Activated naive CD8-positive, alpha-beta T cell treated with anti-CD3 and anti-CD28 coated beads, Interleukin-2, amount 50 U/mL, for 24 hours (primary cell): ENCODE results near the gene HOXD8.

ENCODE experiments used
- ATAC-seq: fragments of 150-1000 bp; cut with Tn5 transposase; one replicate; pipeline ENCODE4 v1.10.0; 2021
- DNase-seq: peaks from one replicate; pipeline ENCODE4 v3.0.0; 2021
- H3K27ac Mint-ChIP-seq: one replicate; pipeline ENCODE4 v1.8.0; 2021; ENCODE audit warnings: mild to moderate bottlenecking, mixed read lengths
- H3K27me3 Mint-ChIP-seq: one replicate; pipeline ENCODE4 v1.8.0; 2021; ENCODE audit warnings: mixed read lengths
- H3K36me3 Mint-ChIP-seq: one replicate; pipeline ENCODE4 v1.8.0; 2021; ENCODE audit warnings: low read depth, mixed read lengths
- H3K4me1 Mint-ChIP-seq: one replicate; pipeline ENCODE4 v1.8.0; 2021; ENCODE audit warnings: mixed read lengths
- H3K4me3 Mint-ChIP-seq: one replicate; pipeline ENCODE4 v1.8.0; 2021; ENCODE audit warnings: mild to moderate bottlenecking, moderate library complexity, mixed read lengths
- H3K9me3 Mint-ChIP-seq: one replicate; pipeline ENCODE4 v1.8.0; 2021; ENCODE audit warnings: mixed read lengths

HOXD8 gene

DNA sequence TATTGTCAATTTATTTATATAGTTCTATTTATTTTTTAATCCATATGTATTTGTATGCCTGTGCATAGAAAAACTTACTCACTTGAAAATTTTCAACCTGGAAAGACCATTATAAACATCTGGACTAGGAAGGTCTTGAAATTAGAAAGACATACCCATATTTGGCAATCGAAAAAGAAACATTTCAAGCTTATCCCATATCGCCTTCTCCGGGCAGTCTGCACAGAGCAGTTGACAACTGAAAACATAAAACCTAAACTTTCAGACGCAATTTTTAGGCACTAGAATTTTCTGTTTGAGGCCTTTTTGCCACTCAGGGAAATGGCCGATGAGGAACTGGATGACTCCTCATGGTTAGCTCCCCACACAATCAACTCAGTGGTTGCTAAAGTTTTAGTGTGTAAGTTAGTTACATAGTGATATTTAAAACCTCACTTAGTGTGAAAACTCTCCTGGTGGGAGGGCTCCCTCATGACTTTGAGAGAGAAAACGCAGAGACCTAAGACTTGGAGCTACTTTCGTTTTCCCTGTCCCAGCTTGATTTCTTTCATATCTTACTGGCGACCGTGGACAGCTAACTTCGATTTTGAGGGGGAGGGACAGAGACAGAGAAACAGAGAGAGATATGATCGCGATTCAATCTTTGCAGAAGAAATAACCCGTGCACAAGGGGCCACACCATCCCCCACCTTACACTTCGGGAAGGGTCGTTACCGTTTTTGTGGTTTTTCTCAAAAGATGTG, 33.1 kb upstream of the HOXD8 start:
- H3K36me3 Mint-ChIP-seq = no peaks in the 10 kb centered on the region
- peaks cover 86% of the 10 kb centered on the region for H3K27me3 Mint-ChIP-seq
- peaks cover 28% of the 10 kb centered on the region for H3K4me1 Mint-ChIP-seq
- no peaks in the 10 kb centered on the region for H3K9me3 Mint-ChIP-seq
- no peak overlapping the region for H3K27ac Mint-ChIP-seq
- peak overlapping the region; percentile 70 for H3K4me3 Mint-ChIP-seq
- no peak for ATAC-seq
- DNase-seq = no peak

DNA sequence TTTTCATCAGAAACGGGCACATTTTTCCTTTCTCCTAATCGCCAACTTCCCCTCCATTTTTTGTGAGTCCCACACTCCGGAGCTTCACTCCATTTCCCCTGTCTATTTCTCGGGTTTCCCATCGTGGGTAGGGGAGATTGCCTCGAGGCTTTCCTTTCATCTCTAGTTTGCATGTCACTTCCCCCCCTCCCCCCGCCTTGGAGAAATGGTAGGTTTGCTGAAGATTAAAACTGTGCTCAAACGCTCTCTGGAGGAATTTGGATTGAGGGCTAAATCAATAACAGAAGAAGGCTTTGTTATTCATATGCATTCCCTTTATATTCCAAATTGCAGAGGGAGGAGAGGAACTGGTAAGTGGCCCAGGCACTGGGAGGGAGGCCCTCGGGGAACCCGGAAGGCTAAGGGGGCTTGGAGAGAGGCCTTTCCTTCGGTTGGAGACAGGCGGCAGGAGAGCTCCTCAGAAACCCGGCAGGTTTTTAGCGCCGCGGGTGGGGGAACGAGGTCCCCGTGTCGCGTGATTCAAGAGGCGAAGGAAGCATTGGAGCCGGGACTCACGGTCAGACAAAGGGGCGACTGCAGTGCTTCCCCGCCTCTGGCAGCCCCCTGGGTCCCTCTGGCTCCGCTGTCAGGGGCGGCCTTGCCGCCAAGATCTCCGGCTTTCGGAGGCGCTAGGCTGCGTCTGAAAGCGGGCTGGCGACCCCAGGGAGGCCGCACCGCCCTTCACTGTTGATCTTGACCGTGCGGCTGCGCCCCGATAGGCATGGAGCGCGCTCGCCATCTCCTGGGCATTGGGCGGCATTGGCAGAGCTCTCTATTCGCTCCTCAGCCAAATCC, 32.3 kb upstream of the HOXD8 start:
- Mint-ChIP-seq H3K4me3 (peak overlapping the region; percentile 70), H3K27me3 (peaks cover 86% of the 10 kb centered on the region), H3K27ac (no peak overlapping the region), H3K36me3 (no peaks in the 10 kb centered on the region), H3K9me3 (no peaks in the 10 kb centered on the region), H3K4me1 (peaks cover 25% of the 10 kb centered on the region)
- ATAC-seq = no peak
- DNase-seq = peak; percentile 62

DNA sequence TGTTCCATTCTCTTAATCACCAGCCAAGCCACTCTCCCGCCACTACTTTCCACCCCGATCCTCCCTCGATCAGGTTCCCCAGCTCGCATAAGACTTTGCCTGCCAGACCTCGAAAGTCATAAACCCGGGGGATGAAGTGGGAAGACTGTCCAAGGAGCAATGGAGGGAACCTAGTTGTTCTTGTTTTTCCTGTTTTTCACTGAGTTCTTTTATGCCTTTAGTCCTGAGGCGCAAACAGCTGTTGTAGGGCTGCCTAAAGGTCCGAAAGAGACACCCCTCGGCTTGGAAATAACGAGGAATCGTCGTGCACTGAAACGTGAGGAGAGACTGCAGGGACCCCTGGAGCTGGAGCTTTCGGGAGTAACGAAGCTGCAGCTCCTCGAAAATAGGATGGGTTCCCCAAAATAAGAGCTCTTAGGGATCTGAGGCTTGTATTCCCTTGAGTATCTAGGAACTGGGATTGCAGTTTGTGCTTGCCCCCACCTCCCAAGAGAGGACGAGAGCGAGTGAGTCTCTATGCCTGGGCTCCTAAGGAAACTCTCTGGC, 31.6 kb upstream of the HOXD8 start:
- no peak for DNase-seq
- Mint-ChIP-seq H3K9me3 (no peaks in the 10 kb centered on the region), H3K27ac (no peak overlapping the region), H3K4me3 (peak overlapping the region; percentile 19), H3K4me1 (peaks cover 25% of the 10 kb centered on the region), H3K27me3 (peaks cover 92% of the 10 kb centered on the region), H3K36me3 (no peaks in the 10 kb centered on the region)
- ATAC-seq = no peak

DNA sequence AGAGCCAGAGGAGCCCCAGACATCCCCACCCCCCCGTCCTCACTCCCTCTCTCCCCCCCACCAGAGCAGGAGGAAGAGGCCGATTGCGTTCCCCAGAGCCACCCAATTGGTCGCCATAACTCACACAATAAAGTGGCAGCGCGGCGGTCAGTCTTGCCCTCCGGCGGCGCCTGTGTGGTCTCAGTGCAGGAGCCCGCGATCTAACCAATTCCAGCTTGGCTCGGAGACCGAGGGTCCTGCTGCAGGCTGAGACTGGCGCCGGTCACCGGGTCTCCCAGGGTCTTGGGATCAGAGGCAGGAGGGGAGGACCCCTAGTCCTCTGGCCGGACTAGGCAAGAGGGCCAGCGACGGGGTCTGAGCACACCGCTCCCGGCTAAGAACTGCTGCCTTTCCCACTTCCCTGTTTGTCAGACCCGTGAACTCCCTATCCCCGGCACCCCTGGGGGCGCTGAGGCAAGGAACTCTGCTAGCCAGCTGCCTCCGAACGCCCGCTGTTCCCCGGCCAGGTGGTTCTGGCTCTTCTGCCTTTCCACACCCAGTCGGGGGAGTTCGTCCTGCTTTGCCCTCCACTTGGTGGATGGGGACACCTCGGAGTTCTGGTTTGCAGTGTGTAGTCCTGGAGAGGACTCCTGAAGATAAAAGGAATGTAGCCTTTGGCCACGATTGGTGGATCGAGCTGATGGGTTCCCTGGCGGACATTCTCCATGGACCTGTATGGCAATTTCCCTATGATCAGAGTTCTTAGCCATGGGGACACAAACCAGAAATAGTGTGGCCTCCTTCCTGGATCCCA, 30.9 kb upstream of the HOXD8 start:
- Mint-ChIP-seq H3K4me3 (no peak overlapping the region), H3K36me3 (no peaks in the 10 kb centered on the region), H3K27me3 (peaks cover 92% of the 10 kb centered on the region), H3K4me1 (peaks cover 21% of the 10 kb centered on the region), H3K27ac (no peak overlapping the region), H3K9me3 (no peaks in the 10 kb centered on the region)
- no peak for ATAC-seq
- DNase-seq = no peak

DNA sequence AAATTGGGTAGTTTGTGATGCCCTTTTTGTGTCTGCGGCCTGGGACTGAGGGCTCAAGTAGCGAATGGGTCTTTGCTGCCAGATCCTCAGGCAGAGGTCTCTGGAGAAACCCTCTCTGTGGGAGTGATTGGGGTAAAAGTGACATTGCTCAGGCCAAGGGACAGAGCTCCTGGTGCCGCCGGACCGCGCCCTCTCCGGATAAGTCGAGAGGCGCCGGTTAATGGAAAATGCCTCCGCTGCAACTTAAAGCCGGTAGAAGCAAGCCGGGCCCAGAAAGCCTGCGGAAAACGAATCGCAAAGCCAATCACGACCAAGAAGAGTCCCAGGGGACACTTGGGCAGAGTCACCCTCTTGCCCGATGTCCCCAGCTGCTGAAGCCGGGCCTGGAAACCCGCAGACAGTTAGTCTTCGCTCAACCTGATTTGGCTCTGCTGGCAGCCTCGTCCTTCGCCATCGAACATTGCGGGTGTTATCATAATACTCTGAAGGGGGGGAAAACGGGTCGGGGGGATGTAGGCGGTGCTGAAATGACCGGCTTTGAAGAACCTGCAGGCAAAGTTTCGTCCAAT, 30.3 kb upstream of the HOXD8 start:
- Mint-ChIP-seq H3K36me3 (no peaks in the 10 kb centered on the region), H3K27ac (no peak overlapping the region), H3K4me3 (no peak overlapping the region), H3K27me3 (peaks cover 92% of the 10 kb centered on the region), H3K4me1 (peaks cover 18% of the 10 kb centered on the region), H3K9me3 (no peaks in the 10 kb centered on the region)
- no peak for DNase-seq
- ATAC-seq = no peak

DNA sequence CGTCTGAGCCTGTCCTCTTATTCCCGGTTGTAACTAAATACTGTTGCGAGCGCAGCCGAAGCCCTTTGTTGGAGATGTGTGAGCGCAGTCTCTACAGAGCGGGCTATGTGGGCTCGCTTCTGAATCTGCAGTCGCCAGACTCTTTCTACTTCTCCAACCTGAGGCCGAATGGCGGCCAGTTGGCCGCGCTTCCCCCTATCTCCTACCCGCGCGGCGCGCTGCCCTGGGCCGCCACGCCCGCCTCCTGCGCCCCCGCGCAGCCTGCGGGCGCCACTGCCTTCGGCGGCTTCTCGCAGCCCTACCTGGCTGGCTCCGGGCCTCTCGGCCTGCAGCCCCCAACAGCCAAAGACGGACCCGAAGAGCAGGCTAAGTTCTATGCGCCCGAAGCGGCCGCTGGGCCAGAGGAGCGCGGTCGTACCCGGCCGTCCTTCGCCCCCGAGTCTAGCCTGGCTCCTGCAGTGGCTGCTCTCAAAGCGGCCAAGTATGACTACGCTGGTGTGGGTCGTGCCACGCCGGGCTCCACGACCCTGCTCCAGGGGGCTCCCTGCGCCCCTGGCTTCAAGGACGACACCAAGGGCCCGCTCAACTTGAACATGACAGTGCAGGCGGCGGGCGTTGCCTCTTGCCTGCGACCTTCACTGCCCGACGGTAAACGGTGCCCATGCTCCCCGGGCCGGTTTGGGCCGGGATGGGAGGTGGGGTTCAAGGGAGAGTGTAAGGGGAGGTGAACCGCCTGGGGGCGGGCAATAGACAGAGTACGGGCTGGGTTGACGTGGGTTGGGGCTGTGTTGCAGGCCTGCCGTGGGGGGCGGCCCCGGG, 29.6 kb upstream of the HOXD8 start, which contains the start of gene HOXD12:
Gene HOXD12, plus strand, starts transcription at position 68 of the 819 bp plus-strand sequence. Its CDS starts 7 bp downstream, at position 75.
- peaks cover 21% of the 10 kb centered on the region for H3K4me1 Mint-ChIP-seq
- DNase-seq (no peak), ATAC-seq (no peak)
- H3K27me3 Mint-ChIP-seq = peaks cover 92% of the 10 kb centered on the region
- no peak within 1 kb of the TSS for H3K4me3 Mint-ChIP-seq
- H3K36me3 Mint-ChIP-seq = no peaks in the 10 kb centered on the region
- no peaks in the 10 kb centered on the region for H3K9me3 Mint-ChIP-seq
- H3K27ac Mint-ChIP-seq = no peak within 1 kb of the TSS

DNA sequence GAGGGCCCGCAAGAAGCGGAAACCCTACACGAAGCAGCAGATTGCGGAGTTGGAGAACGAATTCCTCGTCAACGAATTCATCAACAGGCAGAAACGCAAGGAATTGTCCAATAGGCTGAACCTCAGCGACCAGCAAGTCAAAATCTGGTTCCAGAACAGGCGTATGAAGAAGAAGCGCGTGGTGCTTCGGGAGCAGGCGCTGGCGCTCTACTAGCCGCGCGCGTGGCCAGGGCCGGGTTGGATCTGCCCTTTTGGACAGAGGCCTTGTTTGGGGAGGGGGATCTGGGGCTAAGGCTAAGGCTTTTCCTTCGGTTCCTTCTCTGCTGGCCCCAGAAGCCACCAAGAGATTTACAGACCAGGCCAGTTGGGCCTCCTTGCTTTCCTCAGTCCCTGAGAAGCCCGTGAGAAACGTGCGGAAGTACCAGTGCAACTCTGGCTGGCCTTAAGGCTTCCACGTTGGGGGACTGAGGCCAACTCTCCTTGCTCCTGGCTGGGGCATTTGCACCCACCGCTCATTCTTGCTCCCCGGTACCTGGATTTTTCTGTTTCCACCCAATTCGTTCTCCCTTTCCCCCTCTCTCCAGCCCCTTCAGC, 28.9 kb upstream of the HOXD8 start:
- no peak overlapping the region for H3K4me3 Mint-ChIP-seq
- peaks cover 22% of the 10 kb centered on the region for H3K4me1 Mint-ChIP-seq
- no peaks in the 10 kb centered on the region for H3K36me3 Mint-ChIP-seq
- no peak for ATAC-seq
- H3K27ac Mint-ChIP-seq = no peak overlapping the region
- no peak for DNase-seq
- H3K9me3 Mint-ChIP-seq = no peaks in the 10 kb centered on the region
- H3K27me3 Mint-ChIP-seq = peaks cover 92% of the 10 kb centered on the region

DNA sequence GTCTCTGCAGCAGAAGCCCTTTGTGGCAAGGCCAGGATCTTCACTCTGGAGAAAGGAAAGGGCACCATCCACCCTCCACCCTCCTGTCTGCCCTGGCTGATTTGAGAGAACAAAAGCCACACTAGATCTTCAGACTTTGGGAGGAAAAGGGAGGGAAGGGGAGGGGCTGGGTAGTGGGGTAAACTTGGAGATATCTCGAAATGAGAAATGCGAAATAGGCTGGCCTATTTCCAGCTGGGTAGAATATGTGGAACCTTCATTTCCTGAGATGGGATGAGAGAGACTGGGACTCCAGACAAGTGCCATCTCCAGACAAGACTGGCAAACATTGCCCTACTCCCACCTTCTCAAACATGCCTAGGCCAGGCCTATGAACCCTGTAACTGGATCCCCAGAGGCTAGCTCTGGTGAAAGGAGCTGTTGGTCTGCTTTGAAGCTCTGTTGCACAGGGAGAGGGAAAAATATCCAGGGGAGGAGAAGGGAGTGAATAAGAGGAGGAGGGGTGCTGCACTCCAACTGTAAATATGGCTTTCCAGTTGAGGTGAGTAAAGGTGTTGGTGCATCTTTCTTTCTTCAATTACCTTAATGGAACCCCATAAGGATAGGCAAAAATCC, 28.2 kb upstream of the HOXD8 start:
- Mint-ChIP-seq H3K27ac (no peak overlapping the region), H3K27me3 (peaks cover 92% of the 10 kb centered on the region), H3K36me3 (no peaks in the 10 kb centered on the region), H3K4me1 (peaks cover 24% of the 10 kb centered on the region), H3K4me3 (no peak overlapping the region), H3K9me3 (no peaks in the 10 kb centered on the region)
- DNase-seq (no peak), ATAC-seq (no peak)

DNA sequence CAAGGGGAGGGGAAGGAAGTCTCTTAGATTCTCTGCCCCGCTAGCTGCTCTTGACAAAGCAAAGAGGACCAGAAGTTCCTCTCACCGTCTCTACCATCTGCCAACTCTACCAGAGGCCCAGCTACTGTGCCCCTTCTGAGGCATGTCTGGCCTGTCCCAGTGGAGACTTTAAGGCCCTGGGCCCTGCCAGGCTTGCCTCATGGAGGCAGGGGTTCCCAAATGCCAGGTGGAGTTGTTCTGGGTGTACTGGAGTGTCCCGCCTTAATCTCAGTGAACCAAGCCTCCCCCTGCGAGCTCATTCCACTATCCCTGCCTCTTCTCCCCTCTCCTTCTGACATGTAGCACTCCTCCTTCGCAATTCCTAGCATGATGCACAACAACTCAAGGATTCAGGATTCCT, 27.7 kb upstream of the HOXD8 start:
- Mint-ChIP-seq H3K36me3 (no peaks in the 10 kb centered on the region), H3K4me3 (no peak overlapping the region), H3K9me3 (no peaks in the 10 kb centered on the region), H3K27ac (no peak overlapping the region), H3K27me3 (peaks cover 90% of the 10 kb centered on the region), H3K4me1 (peaks cover 21% of the 10 kb centered on the region)
- no peak for ATAC-seq
- DNase-seq = no peak

DNA sequence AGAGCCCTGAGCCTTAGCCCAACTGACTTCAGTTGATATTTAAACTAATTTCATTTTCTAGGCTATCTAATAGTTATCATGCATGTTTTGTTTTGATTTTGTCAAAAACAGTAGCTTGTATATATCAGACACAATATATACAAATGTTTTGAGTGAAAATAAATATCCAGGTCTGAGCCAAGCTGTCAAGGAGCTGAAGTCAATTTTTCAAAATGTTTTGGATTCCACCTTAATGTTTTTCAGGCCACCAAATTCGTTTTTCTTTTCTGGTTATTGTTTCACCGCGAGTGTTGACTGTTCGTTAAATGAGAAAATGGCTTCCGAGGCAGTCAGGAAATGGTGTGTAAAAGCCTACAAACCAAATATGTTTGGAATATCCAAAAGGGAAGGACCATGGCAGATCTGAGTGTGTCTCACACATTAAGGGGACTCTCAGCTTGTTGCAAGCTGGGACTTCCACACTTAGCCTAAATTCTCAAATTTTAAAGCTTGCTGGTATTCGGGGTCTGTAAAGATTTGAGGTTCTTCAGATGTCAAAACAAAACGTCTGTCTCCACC, 27.1 kb upstream of the HOXD8 start:
- no peak for DNase-seq
- Mint-ChIP-seq H3K9me3 (no peaks in the 10 kb centered on the region), H3K4me1 (peaks cover 20% of the 10 kb centered on the region), H3K27ac (no peak overlapping the region), H3K27me3 (peaks cover 89% of the 10 kb centered on the region), H3K36me3 (no peaks in the 10 kb centered on the region), H3K4me3 (no peak overlapping the region)
- ATAC-seq = no peak

DNA sequence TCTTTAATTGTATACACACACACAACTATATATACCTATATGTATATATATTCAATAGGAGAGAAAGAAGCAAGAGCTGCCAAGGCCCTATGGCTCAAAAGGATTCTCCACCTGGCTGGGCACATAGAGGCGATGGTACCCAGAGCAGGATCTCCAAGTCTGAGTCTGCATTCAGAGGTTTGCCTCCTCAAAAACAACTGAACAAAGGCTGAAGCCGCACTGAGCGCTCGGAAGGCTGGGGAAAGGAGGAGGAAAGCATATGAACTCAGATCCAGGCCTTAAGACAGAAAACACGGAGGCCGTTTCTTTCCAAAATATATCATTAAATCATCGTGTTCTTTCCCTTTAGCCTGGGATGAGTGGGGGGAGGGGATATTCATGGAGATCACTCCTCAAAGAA, 26.3 kb upstream of the HOXD8 start:
- H3K9me3 Mint-ChIP-seq = no peaks in the 10 kb centered on the region
- H3K27me3 Mint-ChIP-seq = peaks cover 83% of the 10 kb centered on the region
- ATAC-seq = no peak
- no peaks in the 10 kb centered on the region for H3K36me3 Mint-ChIP-seq
- DNase-seq = no peak
- peaks cover 14% of the 10 kb centered on the region for H3K4me1 Mint-ChIP-seq
- no peak overlapping the region for H3K27ac Mint-ChIP-seq
- no peak overlapping the region for H3K4me3 Mint-ChIP-seq

DNA sequence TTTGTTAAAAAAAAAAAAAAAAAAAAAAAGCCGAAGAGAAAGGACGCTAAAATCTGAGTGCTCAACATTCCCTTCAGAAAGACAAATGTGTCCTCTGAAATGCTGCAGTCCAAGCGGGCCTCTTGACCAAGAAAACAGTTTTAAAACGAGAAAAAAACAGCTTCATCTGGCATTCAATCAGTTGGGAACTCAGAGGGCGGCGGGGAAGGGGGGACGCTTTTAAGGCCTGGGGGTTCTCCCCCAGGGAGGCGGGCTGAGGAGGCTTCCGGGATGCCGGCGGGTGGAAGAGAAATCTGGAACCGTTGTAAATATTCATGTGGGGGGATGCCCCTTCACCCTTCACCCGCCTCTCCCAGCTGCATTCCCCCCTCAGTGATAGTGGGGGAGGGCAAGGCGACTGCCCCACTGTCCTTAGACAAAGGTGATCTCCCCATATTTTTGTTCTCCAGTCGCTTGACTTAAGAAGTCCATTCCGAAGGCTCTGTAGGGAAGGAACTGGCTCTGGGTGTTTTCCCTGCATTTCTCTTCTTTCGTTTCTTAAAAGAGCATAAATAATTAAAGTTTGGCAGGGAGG, 25.7 kb upstream of the HOXD8 start:
- H3K4me3 Mint-ChIP-seq = no peak overlapping the region
- H3K27ac Mint-ChIP-seq = no peak overlapping the region
- DNase-seq (no peak), ATAC-seq (no peak)
- no peaks in the 10 kb centered on the region for H3K36me3 Mint-ChIP-seq
- peaks cover 84% of the 10 kb centered on the region for H3K27me3 Mint-ChIP-seq
- H3K9me3 Mint-ChIP-seq = no peaks in the 10 kb centered on the region
- peaks cover 15% of the 10 kb centered on the region for H3K4me1 Mint-ChIP-seq
